Measurements from ENCODE around the gene KRTAP5-7.

The KRTAP5-7 gene

GRCh38 chr11:71502026-71502425 lies 25.0 kb upstream of the KRTAP5-7 start:
- H3K4me3 ChIP-seq (ENCODE audit: low read depth, low read length): no peak overlapping the region
- DNase-seq (ENCODE audit: low read depth): no peak
- TF ChIP-seq CTCF (IDR thresholded peaks at IDR 0.05; ENCODE audit: low read depth, low read length, missing control alignments): no peak
- in situ Hi-C loops (cut with HindIII; ENCODE audit: low sequenced_read_pairs): no loop called here

GRCh38 chr11:71502871-71503435 lies 24.1 kb upstream of the KRTAP5-7 start:
- in situ Hi-C loops (cut with HindIII; ENCODE audit: low sequenced_read_pairs): no loop called here
- no peak for DNase-seq (ENCODE audit: low read depth)
- TF ChIP-seq CTCF (IDR thresholded peaks at IDR 0.05; ENCODE audit: low read depth, low read length, missing control alignments): no peak
- H3K4me3 ChIP-seq (ENCODE audit: low read depth, low read length): no peak overlapping the region

DNA sequence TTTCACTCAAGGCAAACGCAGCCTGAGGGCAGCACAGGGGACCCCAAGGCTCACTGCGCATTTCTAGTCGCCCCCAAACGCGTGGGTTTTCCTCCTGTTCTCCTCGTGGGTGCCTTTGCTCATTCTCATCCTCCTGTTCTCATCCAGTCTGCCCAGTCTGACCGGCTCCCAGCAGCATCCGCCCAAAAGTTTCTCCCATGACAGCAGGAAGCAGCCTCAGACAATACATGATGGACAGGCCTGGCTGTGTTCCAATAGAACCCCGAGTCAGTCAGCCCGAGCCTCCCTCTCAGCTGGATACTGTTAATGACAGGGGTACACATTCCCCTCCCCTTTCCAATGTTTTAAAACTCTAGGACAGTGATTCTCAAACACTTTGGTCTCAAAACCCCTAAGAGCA lies 22.5 kb upstream of the KRTAP5-7 start:
- in situ Hi-C loops (cut with HindIII; ENCODE audit: low sequenced_read_pairs): no loop called here
- no peak overlapping the region for H3K4me3 ChIP-seq (ENCODE audit: low read depth, low read length)
- no peak for DNase-seq (ENCODE audit: low read depth)
- TF ChIP-seq CTCF (IDR thresholded peaks at IDR 0.05; ENCODE audit: low read depth, low read length, missing control alignments): no peak

DNA sequence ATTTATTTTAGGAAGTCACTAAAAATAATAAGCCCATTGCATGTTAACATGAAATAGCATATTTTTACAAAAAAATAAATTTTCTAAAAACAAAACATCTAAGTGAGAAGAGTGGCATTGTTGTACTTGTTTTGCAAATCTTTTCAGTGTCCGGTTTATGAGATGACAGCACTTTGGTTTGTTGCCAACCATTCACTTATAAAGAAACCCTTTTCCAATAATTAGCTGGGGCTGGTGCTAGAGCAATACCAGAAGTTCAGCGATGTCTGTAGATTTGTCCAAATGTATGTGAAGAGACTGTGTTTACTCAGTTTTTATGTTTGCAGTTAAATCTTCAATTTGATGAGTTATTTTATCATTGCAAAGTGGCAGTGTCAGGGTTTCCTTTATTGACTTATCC lies 22.1 kb upstream of the KRTAP5-7 start:
- no peak for DNase-seq (ENCODE audit: low read depth)
- H3K4me3 ChIP-seq (ENCODE audit: low read depth, low read length): no peak overlapping the region
- in situ Hi-C loops (cut with HindIII; ENCODE audit: low sequenced_read_pairs): loop anchor here (5.0 kb wide), 1 partner anchor 42 kb away; the partner anchor contains the start of gene KRTAP5-9
- TF ChIP-seq CTCF (IDR thresholded peaks at IDR 0.05; ENCODE audit: low read depth, low read length, missing control alignments): no peak

GRCh38 chr11:71505781-71506180 lies 21.3 kb upstream of the KRTAP5-7 start:
- no peak overlapping the region for H3K4me3 ChIP-seq (ENCODE audit: low read depth, low read length)
- in situ Hi-C loops (cut with HindIII; ENCODE audit: low sequenced_read_pairs): loop anchor here (5.0 kb wide), 1 partner anchor 42 kb away; the partner anchor contains the start of gene KRTAP5-9
- no peak for DNase-seq (ENCODE audit: low read depth)

GRCh38 chr11:71507102-71507501 lies 20.0 kb upstream of the KRTAP5-7 start:
- H3K4me3 ChIP-seq (ENCODE audit: low read depth, low read length): no peak overlapping the region
- in situ Hi-C loops (cut with HindIII; ENCODE audit: low sequenced_read_pairs): loop anchor here (5.0 kb wide), 1 partner anchor 40 kb away; the partner anchor contains the start of gene KRTAP5-9
- TF ChIP-seq CTCF (IDR thresholded peaks at IDR 0.05; ENCODE audit: low read depth, low read length, missing control alignments): no peak
- DNase-seq (ENCODE audit: low read depth): no peak

More at GRCh38 chr11:71505781-71506180, 21.3 kb upstream of the KRTAP5-7 start:
- TF ChIP-seq CTCF (IDR thresholded peaks at IDR 0.05; ENCODE audit: low read depth, low read length, missing control alignments): no peak
